HG03439 (cell line): ENCODE results near the gene POLR1H.

Experiments used
- ATAC-seq: cut with Tn5 transposase; IDR thresholded peaks from one replicate; pipeline ENCODE4 v1.9.1; 2021; ENCODE audit warnings: mild to moderate bottlenecking, moderate library complexity; ENCODE audit not compliant: unreplicated experiment

The POLR1H gene

DNA sequence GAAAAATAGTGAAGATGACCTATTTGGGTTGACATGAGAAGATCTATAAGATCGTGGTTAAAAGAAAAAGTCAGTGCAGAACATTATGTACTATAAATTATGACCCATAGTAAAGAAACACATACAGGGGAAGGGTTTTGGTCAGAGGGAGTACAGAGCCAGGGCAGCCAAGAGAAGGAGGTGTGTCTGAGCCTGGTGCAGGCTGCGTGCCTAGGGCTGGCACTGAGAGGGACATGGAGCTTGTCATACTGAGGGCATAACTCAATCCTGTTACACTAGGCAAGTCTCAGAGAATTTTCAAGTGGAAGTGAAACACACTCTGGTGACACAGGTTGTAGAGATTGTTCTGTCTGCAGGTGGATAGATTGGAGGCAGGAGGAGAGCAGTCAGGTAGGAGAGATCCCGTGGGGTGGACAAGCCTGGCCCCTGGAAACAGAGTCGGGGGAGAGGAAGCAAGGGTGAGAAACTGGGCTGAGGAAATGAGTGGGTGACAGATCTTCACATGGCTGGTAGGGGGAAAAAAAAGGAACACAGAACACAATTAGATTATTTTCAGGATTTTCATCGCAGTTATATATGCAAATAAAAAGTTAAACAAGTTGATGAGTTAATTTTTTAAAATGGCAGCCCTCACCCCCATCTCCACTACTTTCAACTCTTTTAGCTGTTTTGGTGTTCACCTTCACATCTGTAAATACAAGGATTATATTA, 33.0 kb downstream of the POLR1H start:
- no peak for ATAC-seq

DNA sequence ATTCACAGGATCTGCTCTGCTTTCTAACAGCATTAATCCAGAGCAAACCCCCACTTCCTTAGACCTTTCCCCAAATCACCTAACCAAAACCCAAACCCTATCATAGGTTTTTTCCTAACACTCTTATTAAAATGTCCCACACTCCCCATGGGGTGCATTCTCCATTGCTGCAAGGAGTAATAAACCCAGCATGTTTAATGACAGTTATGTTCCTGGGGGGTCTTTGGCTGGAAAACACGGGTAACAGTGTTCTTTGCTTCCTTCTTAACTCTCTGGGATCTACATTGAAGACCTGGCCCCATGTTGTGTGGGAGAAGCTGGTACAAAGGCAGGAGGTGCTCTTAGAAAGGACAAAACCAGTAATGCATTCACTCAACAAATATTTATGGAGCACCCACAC, 35.8 kb downstream of the POLR1H start:
- no peak for ATAC-seq

DNA sequence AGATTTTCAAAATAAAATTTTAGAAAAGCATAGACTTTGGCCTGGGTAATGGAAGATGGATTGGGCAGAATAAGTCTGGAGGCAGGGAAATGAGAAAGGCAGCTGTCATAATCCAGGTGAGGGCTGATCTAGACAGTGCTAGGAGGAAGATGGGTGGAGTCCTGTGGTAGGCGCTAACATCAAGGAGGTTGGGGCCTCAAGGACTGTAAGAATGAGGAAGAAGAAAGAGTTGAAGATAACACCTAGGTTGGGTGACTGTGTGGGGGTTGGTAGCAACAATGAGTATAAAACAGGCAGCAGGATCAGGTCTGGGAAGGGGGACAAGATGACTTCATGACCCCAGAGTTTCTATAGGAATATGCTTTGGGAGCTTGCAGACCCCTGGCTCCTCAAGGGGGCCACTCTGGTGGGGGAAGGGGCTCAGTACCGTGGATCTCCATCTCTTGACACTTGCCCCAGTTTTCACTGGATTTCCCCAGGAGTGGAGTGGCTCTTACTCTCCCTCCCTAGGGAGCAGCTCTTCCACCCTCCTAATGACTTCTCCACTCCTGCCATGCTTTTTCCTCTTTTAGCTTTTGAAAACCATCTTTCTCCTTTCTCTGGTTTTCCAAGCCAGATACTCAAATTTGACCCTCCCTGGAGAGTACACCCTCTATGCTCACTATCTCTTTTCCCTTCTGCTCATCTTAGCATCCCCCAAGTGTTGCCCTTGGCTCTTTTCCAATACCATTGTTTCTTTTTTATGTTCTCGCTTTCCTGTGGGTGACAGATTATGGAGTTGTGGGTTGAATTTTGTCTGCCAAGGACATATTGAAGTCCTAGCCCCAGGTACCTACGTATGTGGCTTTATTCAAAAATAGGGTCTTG, 37.1 kb downstream of the POLR1H start:
- no peak for ATAC-seq

DNA sequence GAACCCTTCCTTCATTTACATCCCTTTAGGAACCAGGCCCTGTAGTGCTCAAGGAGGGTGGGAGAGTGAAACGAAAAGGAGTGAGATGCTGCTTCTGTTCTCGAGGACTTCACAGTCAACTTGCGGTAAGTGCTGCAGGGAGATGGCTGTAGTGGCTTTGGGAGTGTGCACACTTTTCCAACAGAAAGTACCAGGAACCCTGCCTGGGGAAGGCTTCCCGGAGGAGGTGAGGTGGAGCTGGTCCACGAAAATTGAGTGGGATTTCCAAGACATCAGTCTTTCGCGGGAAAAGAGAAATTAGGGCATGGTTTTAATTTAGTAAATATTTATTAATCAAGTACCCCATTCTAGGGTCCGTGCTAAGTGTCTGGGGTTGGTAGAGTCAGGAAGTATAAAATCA, 39.1 kb downstream of the POLR1H start:
- ATAC-seq, result no peak

DNA sequence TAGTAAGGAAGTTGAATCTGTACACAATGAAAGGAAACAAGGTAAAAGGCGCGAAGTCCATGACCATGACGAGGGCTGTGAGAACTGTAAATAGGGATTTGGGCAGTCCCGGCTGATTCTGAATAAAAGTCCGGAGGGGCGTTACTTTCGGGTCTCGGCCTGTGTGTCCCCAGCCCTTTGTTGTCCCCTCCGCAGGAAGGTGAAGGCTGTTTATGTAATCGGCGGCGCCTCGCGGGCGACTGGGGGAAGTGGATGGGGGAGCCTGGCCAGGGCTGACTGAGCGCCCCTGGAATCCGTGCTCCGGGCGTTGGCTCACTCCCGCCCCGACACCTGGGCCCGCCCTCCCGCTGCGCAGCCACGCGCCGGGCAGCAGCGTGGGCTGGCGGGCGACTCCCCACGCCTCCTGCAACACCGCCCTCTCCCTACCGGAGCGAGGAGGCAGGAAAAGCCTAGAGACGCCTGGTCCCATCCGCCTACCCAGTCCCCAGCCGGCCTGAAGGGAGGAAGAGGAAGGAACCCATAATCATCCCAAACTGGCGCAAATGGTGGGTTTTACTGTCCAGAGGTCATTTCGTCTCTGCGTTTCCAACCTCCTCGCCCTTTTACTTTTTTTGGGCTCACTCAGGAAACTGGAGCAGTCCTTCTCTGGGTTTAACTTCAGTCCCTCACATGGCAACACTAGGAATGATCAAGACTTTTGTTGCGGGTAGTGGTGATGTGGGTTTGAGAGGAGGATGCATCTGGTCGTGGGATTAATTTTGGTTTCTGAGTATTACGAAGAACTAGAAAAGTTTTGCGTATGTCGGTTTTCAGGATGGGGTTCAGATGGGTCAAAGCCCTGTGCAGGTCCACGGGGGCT, 39.7 kb downstream of the POLR1H start:
- ATAC-seq, result no peak

DNA sequence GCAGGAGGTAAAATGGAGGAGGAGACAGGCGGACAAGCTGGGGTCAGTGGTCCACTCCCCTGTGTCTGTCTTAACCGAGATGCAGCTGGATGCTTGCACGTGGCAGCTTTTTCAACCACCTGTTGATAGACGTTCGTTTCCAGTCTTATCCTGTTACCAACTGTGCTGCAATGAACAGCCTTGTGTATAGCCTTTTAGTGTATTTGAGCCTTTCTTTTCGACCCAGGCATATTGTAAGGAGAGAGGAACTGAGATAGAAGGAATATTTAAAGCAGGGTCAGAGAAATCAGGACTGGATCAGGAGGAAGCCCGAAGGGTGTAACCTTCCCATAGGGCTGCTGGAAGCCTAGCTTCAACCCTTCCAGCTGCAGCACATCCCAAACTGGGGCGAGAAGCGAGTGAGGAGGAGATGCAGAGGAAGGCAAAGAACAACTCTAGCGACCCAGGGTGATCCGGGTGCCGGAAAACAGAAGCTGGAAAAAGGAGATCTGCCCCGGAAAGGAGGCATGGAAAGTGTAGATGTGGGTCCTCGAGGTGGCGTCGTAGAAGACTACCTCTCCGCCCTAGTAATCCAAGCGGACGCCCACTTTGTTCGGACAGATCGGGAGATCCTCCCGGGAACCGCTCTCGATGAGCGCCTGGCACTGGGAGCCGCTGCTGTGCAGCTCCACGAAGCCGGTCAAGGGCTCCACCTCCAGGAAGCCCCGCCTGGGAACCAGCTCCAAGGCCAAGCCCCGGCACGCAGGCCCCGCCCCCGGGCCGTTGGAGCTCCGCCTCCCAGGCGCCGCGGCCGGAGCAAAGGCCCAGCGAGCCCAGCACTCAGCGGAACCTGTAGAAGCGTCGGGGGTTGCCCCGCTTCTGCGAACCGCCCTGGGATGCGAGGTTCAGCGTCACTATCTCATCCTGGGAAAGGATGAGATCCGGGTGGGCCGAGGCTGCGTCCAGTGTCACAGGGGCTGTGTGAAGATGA, 40.7 kb downstream of the POLR1H start:
- ATAC-seq, result peak; percentile 71

DNA sequence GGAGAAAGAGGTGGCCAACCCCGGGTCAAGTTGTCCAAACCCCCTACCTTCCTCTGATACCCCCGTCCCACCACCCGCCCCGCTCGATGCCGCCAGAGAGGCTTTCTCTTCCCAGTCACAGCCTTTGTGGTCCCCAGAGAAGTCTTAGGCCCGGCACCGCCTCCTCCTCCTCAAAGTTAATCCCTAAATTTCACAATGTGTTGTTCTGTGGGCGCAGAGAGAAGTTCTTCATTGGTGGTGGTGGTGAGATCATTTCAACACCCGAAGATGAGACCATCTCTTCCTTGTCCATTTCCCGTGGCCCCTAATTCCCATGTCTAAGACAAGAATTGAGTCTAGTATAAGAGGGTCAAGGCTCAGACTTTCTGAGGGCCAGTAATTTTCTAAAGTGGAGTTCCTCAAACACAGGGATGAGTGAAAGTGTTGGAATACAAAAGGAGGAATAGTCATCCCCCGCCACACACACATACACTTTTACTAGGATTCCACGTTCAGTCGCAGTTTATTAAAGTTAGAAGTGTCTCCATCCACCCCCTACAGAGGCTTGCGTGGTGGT, 41.4 kb downstream of the POLR1H start:
- ATAC-seq, result no peak

DNA sequence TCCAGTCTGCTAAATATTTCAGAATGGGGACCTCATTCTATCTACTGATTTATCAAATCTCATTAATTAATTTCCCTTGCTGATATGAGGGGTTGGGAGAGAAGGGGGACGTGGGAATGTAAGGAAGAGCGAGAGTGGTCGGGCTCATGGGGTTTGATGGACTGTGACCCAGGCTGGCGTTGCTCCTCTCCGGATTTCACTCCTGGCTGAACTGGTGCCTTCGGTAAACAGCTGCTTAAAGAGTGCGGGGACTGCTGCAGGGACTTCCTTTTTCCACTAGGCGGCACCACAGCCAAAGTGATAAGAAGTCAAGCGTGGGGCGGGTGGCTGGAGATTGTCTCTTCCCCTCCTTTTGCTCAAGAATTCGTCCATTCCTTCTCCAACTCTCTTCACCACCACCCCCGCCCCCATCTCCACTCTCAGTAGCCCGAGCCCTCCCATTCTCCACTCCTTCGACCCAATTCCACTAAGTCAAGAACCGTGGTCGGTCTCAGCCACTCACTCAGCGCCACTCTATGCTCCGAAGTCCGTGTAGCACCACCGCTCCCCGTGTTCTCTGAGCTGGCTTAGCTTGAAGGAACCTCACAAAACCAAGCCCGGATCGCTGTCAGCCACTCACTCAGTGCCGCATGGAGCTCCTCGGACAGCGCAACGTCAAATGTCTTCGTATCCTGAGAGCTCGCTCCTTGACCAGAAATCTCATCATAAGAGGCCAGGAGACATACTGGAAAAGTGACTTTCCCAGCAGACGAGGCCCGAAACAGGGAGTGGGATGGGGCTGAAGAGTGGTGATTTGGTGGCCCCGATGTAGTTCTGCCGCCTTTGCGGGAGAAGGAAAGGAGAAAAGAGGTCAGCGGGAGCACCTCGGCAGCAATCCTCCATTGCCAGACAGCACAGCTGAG, 42.2 kb downstream of the POLR1H start:
- peak; percentile 62 for ATAC-seq

DNA sequence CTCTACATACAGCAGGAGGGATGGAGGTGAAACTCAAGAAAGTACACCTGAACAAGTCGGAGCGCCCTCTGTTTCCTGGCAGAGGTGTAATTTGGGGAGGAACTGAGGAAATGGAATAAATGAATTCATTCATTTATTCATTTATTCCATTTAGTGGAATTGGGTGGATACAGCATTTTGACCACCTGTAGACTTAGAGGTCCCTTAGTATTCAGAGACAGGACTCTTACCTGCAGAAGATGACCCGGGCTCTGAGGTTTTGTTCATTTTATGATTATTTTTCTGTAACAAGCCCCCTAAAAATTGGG, 42.8 kb downstream of the POLR1H start:
- ATAC-seq, result no peak

DNA sequence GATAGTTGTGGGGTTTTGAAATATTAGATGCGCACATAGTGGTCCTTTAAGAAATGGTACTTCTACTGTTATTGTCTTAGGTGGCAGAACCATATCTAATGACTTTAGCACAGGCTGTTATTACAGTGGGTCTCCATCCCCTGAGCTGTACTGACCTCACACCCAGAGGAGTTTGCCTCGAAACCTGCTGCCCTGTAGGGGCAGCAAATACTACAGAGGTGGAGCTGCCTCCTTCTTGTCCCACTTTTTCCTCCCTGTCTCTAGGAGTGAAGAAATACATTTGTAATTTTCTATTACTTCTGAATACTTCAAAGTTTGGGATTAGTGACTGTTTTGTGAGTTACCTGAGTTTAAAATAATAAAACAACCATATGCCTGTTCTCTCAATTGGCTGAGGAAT, 43.6 kb downstream of the POLR1H start:
- ATAC-seq, result no peak

DNA sequence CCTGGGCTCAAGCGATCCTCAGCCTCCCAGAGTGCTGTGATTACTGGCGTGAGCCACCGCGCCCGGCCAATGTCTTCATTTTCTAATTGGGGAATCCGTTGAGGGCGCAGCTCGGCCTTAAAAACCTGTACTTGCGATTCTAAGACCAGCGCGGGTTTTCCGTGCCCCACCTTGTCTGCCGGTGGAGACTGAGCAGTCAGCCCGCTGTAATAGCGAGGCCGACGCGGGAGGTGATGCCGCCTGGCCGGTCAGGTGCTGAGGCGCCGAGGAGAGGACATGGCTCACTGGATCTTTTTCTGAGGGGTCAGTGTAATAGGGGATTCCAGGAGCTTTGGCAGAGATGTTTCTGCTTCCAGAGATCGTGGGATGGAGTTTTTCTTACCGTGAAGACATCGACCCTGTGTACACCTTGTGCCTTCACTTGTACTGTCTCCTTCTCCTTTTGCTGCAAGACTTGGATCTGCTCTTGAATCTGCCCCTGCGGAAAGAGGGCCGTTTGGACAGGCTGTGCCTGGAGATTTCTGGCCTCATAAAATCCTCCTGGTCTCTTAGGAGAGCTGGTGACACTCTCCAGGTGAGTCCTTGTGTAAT, 50.3 kb downstream of the POLR1H start:
- ATAC-seq, result no peak

DNA sequence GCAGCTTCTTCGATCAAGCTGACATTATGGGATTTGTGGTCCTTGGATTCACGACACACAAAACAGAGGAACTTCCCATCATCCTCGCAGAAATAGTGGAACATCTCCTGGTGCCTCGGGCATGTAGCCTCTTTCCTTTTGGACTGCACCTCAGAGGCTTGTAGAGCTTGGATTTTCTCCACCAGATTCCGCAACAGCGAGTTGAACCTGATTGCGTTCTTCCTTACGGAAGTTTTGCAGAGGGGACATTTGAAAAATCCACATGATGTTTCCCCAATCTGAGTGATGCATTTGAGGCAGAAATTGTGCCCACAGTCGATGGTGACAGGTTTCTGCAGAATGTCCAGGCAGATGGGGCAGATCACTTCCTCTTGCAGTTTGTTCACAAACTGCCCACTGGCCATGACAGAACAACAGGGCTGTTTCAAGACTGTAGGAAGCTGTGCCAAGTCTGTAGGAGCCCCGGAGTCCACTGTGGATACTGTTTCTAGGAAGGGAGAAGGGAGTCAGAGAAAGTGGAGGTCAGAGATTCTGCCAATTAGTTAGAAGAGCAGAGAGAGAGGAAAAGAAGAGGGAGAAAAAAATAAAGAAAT, 51.4 kb downstream of the POLR1H start:
- no peak for ATAC-seq

DNA sequence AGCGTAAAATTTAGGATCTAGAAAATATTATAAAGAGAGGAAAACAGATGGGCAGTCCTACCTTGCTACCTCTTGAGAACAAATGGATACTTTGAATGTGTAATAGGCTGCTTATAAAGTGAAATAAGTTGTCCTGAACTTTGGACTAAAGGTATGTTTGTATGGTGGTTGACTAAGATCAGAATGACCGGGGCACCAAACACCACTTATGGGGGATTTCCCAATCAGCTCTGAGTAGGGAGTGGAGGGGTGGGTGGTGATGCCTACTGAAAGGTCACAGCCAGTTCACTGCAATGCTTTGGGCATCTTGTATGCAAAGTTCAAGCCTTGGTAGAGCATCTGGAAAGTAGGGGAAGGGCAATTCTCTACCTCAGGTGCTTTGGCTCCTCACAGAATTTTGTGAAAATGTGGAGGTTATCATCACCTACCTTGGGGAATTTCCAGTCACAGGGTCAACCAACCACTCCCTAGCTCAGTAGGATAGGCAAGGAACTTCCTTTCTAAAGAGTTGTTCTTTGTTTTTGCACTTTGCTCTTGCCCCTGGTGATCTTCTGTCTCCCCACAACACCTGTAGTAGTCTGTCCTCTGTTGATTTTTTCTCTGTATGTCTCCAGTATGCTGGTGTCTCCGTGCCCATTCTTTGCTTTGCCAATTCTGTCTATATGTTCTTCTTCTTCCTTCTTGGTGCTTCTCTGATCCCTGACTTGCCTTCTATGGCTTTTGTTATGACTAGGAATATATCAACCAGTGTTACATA, 52.1 kb downstream of the POLR1H start, which contains the start of gene TRIM31:
Gene TRIM31 (minus strand): TSS at position 88 of the 757 bp plus-strand sequence. CDS start 285 bp downstream, outside the sequence.
- peak; percentile 59 for ATAC-seq

DNA sequence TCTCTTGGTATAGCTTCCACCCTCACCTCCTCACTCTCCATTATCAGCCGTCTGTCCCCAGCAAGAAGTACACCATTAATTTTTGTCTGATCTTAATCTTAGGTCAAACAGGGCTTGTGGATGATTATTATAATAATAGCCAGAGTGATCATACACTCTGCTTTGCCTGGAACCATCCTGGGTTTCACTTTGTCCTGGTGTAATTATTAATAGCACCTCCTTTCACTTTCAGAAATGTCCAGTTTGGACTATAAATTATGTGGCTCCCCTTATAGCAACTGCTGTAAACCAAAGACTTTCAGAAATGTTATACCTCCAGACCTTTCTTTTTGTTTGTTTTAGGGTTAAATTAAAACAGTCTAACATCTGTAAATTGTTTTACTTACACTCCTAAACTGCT, 52.8 kb downstream of the POLR1H start:
- no peak for ATAC-seq
